ENCODE data around the gene WDR37. TPM values are rescaled to one million over a fixed set of nuclear protein-coding genes. Genes with fewer than 3 reads are reported as not detected.
"Not testable (repeated sequence)": the region's sequence is repeated elsewhere in the genome, so short reads cannot be mapped to it uniquely, and the experiment has no call there.

Gene WDR37
- total RNA-seq, 1 donor from 2014 or later, result 10.9 TPM

DNA sequence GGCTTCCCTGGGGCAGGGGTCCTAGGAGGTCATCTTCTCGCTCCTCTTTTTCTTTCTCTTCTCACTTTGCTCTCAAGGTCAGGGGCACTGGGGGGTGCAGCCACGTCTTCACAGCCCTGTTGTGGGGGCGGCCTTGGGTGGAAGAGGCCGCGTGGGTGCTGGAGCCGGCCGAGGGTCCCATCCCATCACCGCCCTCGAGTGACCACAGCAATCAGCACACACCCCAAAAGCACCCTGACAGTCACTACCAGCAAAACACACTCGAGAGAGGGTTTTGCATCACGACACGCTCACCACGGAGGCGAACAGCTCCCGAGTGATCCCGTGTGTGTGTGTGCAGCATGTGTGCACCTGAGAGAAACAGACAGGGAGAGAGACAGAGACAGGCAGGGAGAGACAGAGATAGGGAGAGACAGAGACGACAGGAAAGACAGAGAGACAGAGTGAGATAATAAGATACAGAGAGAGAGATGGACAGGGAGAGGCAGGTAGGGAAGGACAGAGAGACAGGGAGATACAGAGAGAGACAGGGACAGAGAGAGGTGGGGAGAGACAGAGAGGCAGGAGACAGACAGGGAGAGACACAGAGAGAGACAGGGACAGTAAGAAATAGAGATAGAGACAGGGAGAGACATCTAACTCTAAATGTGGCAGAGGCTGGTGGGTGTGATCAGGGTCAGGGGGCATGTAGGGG, 100.9 kb downstream of the WDR37 start:
- Mint-ChIP-seq H3K4me3 (ENCODE audit: unreplicated experiment) (no peak overlapping the region), H3K9me3 (ENCODE audit: low read depth) (no peaks in the 10 kb centered on the region), H3K4me1 (ENCODE audit: low read depth) (no peaks in the 10 kb centered on the region), H3K36me3 (ENCODE audit: low read depth) (no peaks in the 10 kb centered on the region), H3K27ac (ENCODE audit: unreplicated experiment) (no peak overlapping the region), H3K27me3 (ENCODE audit: low read depth) (peaks cover 33% of the 10 kb centered on the region)
- peak; percentile 62 for DNase-seq (ENCODE audit: low spot score)
- TF ChIP-seq, protein P1, sequence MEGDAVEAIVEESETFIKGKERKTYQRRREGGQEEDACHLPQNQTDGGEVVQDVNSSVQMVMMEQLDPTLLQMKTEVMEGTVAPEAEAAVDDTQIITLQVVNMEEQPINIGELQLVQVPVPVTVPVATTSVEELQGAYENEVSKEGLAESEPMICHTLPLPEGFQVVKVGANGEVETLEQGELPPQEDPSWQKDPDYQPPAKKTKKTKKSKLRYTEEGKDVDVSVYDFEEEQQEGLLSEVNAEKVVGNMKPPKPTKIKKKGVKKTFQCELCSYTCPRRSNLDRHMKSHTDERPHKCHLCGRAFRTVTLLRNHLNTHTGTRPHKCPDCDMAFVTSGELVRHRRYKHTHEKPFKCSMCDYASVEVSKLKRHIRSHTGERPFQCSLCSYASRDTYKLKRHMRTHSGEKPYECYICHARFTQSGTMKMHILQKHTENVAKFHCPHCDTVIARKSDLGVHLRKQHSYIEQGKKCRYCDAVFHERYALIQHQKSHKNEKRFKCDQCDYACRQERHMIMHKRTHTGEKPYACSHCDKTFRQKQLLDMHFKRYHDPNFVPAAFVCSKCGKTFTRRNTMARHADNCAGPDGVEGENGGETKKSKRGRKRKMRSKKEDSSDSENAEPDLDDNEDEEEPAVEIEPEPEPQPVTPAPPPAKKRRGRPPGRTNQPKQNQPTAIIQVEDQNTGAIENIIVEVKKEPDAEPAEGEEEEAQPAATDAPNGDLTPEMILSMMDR (IDR thresholded peaks at IDR 0.05), result no peak

DNA sequence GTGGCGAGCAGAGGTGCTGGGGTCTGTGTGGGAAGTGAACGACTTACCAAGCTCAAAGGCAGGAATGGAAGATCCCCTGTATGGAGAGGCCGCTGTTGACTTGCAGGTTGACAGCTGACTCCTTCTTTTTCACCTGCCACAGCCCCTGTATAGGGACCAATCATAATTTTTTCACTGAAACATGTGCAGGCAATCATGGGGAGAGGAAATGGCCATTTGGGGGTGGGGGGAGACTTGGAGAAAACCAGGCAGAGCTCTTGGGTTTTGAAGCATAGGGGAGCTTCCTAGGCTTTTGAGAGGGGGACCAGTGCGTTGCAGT, 101.4 kb downstream of the WDR37 start:
- H3K9me3 Mint-ChIP-seq (ENCODE audit: low read depth), result no peaks in the 10 kb centered on the region
- no peaks in the 10 kb centered on the region for H3K4me1 Mint-ChIP-seq (ENCODE audit: low read depth)
- H3K27ac Mint-ChIP-seq (ENCODE audit: unreplicated experiment), result no peak overlapping the region
- no peak overlapping the region for H3K4me3 Mint-ChIP-seq (ENCODE audit: unreplicated experiment)
- peaks cover 37% of the 10 kb centered on the region for H3K27me3 Mint-ChIP-seq (ENCODE audit: low read depth)
- H3K36me3 Mint-ChIP-seq (ENCODE audit: low read depth), result no peaks in the 10 kb centered on the region
- no peak for DNase-seq (ENCODE audit: low spot score)
- TF ChIP-seq, protein P1 (IDR thresholded peaks at IDR 0.05), result no peak

DNA sequence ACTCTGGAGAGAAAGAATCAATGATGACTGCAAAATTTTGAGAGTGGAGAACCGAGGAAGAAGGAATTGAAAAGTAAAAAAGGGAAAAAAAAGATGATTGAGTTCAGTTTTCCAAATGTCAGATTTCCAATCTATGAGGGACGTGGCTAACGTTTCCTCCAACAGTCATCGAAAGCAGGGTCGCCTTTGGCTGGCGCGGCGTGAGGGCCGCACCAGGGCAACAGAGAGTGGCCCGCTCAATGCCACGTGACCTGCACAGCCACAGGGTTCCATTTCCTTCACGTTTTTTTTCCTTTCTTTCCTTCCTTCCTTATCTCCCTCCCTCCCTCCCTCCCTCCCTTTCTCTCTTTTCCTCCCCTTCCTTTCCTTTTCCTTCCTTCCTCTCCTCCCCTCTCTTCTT, 101.9 kb downstream of the WDR37 start:
- H3K27ac Mint-ChIP-seq (ENCODE audit: unreplicated experiment), result no peak overlapping the region
- no peak overlapping the region for H3K4me3 Mint-ChIP-seq (ENCODE audit: unreplicated experiment)
- H3K27me3 Mint-ChIP-seq (ENCODE audit: low read depth), result peaks cover 40% of the 10 kb centered on the region
- no peaks in the 10 kb centered on the region for H3K4me1 Mint-ChIP-seq (ENCODE audit: low read depth)
- TF ChIP-seq, protein P1 (IDR thresholded peaks at IDR 0.05), result no peak
- DNase-seq (ENCODE audit: low spot score), result peak; percentile 58
- H3K36me3 Mint-ChIP-seq (ENCODE audit: low read depth), result no peaks in the 10 kb centered on the region
- no peaks in the 10 kb centered on the region for H3K9me3 Mint-ChIP-seq (ENCODE audit: low read depth)

DNA sequence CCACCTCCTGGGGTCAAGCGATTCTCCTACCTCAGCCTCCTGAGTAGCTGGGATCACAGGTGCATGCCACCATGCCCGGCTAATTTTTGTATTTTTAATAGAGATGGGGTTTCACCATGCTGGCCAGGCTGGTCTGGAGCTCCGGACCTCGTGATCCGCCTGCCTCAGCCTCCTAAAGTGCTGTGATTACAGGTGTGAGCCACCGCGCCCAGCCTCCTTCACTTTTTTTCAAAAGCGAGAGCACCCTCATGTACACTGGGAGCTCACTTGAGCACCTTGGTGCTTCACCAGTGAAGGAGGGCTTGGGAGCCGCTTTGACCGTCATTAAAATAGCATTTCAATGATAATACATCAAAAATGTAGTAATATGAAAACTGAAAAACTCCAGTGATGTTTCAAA, 102.4 kb downstream of the WDR37 start:
- not testable (repeated sequence) for H3K36me3 Mint-ChIP-seq (ENCODE audit: low read depth); H3K4me1 Mint-ChIP-seq (ENCODE audit: low read depth); H3K27ac Mint-ChIP-seq (ENCODE audit: unreplicated experiment); H3K4me3 Mint-ChIP-seq (ENCODE audit: unreplicated experiment); H3K9me3 Mint-ChIP-seq (ENCODE audit: low read depth)
- peak; percentile 37 for DNase-seq (ENCODE audit: low spot score)
- H3K27me3 Mint-ChIP-seq (ENCODE audit: low read depth), result peaks cover 44% of the 10 kb centered on the region

DNA sequence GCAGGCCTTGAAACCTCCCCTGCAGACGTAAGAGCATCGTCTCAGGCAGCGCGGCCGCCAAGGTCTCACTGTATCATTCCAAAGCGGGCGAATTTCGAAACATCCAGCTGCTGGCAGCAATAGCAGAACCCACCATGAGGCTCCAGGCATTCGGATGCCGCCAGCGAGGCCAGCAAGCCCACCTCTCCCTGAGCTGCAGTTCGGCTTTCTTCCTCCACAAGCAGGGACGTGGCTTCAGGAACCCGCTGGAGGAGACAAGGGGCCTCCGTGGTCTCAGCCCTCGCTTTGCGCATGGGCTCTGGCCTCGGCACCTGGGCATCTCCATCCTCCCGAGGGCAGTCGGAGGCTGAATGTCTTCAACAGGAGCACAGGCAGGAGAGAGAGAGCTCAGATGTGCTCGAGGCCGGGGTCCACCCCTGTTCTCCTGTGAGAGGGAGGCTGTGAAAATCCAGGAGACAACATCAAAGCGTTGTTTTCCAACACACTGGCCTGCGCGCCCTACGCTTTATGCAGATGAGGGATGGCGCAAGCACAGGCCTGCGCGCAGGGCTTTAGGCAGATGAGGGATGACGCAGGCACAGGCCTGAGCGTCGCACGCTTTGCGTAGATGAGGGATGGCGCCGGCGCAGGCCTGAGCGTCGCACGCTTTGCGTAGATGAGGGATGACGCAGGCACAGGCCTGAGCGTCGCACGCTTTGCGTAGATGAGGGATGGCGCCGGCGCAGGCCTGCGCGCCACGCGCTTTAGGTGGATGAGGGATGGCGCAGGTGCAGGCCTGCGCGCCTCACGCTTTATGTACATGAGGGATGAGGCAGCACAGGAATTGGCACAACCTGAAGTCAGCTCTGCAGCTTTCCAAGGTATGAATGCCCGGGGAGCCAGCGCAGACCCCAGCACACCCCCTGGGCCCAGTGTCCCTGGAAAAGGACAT, 103.2 kb downstream of the WDR37 start:
- TF ChIP-seq, protein P1 (IDR thresholded peaks at IDR 0.05), result no peak
- Mint-ChIP-seq H3K36me3 (ENCODE audit: low read depth) (no peaks in the 10 kb centered on the region), H3K9me3 (ENCODE audit: low read depth) (no peaks in the 10 kb centered on the region), H3K4me3 (ENCODE audit: unreplicated experiment) (no peak overlapping the region), H3K27ac (ENCODE audit: unreplicated experiment) (no peak overlapping the region), H3K4me1 (ENCODE audit: low read depth) (no peaks in the 10 kb centered on the region), H3K27me3 (ENCODE audit: low read depth) (peaks cover 41% of the 10 kb centered on the region)
- peak; percentile 88 for DNase-seq (ENCODE audit: low spot score)
